HAP-1 (cell line): ENCODE data around the gene TRAF5.
"Not testable (repeated sequence)": the region's sequence is repeated elsewhere in the genome, so short reads cannot be mapped to it uniquely, and the experiment has no call there.

Experiments
- DNase-seq, 2 experiments: peaks; one replicate each; pipeline ENCODE4 v3.0.0-alpha.2; 2016 to 2020; ENCODE audit warnings: low spot score in 2 of 2
- H3K27me3 ChIP-seq: fragments of 250-450 bp; sonication (Bioruptor Pico); 2 replicates; pipeline ENCODE4 v1.5.1; 2020; ENCODE audit warnings: low read depth, mild to moderate bottlenecking, moderate library complexity
- H3K36me3 ChIP-seq: fragments of 250-450 bp; sonication (Bioruptor Pico); replicated peaks from 2 replicates; pipeline ENCODE4 v1.5.1; 2020; ENCODE audit warnings: mild to moderate bottlenecking
- H3K4me1 ChIP-seq: fragments of 250-450 bp; sonication (Bioruptor Pico); 2 replicates; pipeline ENCODE4 v1.5.1; 2020; ENCODE audit warnings: mild to moderate bottlenecking
- H3K4me3 ChIP-seq: fragments of 250-450 bp; sonication (Bioruptor Pico); 2 replicates; pipeline ENCODE4 v1.5.1; 2020; ENCODE audit warnings: mild to moderate bottlenecking, moderate library complexity
- H3K9me3 ChIP-seq: fragments of 250-450 bp; sonication (Bioruptor Pico); 2 replicates; pipeline ENCODE4 v1.5.1; 2020; ENCODE audit warnings: mild to moderate bottlenecking, moderate library complexity
- in situ Hi-C: fragments of 300-500 bp; cut with MboI; formaldehyde crosslinking; loops from 3 replicates; pipeline ENCODE4 v1.14.3; 2020; ENCODE audit warnings: low sequenced_read_pairs, inconsistent platforms, mixed read lengths

TRAF5 gene

GRCh38 chr1:211347077-211347844 is 20.6 kb downstream of the TRAF5 start:
- Histone ChIP-seq H3K27me3 (no peaks in the 10 kb centered on the region), H3K9me3 (no peaks in the 10 kb centered on the region), H3K4me3 (no peak overlapping the region), H3K36me3 (no peaks in the 10 kb centered on the region), H3K4me1 (no peaks in the 10 kb centered on the region)
- DNase-seq: no peak
- in situ Hi-C loops: no loop called here

DNA sequence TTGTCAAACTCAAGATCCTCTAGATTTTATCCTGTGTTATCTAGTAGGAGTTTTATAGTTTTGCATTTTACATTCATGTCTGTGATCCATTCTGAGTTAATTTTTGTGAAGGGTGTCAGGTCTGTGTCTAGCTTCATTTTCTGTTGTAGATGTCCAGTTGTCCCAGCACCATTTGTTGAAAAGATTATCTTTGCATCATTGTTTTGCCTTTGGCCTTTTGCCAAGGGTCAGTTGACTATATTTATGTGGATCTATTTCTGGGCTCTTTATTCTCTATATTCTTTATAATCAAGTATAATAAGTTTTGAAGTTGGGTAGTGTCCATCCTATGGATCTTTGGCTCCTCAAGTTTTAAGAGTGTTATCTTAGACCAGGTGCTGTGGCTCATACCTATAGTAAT is 21.9 kb downstream of the TRAF5 start:
- in situ Hi-C loops: no loop called here
- Histone ChIP-seq H3K36me3 (no peaks in the 10 kb centered on the region), H3K9me3 (no peaks in the 10 kb centered on the region), H3K4me3 (no peak overlapping the region), H3K4me1 (no peaks in the 10 kb centered on the region), H3K27me3 (no peaks in the 10 kb centered on the region)
- no peak for DNase-seq

DNA sequence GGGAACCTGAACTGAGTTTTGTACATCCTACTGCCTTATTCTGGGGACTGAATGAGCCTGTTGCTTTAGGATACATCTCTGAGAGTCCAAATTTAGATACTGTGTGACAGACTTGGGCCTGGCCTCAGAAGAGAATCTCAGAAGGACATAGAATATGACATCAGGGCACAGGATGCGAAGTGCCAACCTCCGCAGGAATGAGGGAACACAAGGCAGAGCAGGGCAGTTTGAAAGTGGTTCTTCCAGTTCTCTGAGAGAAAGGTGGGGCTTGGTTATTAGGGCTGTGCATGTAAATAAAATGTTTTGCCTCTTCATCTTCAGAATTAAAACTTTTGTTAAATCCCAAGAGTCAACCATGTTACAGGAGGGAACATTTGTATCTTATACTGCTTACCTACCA is 23.1 kb downstream of the TRAF5 start:
- no peak for DNase-seq
- in situ Hi-C loops: no loop called here
- Histone ChIP-seq H3K27me3 (no peaks in the 10 kb centered on the region), H3K36me3 (no peaks in the 10 kb centered on the region), H3K4me3 (no peak overlapping the region), H3K9me3 (no peaks in the 10 kb centered on the region), H3K4me1 (no peaks in the 10 kb centered on the region)

DNA sequence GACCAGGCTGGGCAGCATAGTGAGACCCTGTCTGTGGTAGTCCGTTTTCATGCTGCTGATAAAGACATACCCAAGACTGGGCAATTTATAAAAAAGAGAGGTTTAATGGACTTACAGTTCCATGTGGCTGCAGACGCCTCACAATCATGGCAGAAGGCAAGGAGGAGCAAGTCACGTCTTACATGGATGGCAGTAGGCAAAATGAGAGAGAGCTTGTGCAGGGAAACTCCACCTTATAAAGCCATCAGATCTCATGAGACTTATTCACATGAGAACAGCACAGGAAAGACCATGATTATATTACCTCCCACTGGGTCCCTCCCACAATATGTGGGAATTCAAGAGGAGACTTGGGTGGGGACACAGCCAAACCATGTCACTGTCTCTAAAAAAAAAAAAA is 25.4 kb downstream of the TRAF5 start:
- in situ Hi-C loops, H3K27me3 ChIP-seq, H3K36me3 ChIP-seq, H3K4me1 ChIP-seq, DNase-seq, H3K9me3 ChIP-seq, H3K4me3 ChIP-seq: not testable (repeated sequence)

- H3K4me3 ChIP-seq: no peak overlapping the region
- H3K4me1 ChIP-seq: peaks cover 2% of the 10 kb centered on the region; the same call in 1 of the 2 replicates
- H3K9me3 ChIP-seq: no peaks in the 10 kb centered on the region
- peaks cover 6% of the 10 kb centered on the region; the same call in 1 of the 2 replicates for H3K36me3 ChIP-seq
- H3K27me3 ChIP-seq: no peaks in the 10 kb centered on the region
- DNase-seq: no peak
- in situ Hi-C loops: no loop called here
These were observed 25.8 kb downstream of the TRAF5 start for GRCh38 chr1:211352465-211352864.

DNA sequence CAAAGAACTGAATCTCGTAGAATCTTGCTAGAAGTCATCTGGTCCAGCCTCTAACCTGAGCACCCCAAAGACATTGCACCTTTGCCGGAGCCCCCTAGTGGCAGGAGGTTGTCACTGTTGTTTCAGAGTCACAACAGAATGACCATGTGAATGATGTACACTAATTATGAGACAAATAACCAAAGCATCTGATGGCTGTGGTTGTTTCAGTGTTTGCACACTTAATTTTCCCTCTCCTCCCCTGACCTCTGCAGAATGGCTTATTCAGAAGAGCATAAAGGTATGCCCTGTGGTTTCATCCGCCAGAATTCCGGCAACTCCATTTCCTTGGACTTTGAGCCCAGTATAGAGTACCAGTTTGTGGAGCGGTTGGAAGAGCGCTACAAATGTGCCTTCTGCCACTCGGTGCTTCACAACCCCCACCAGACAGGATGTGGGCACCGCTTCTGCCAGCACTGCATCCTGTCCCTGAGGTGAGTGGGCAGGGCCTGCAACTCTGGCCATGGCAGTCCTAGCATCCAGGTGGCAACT is 26.4 kb downstream of the TRAF5 start:
- Histone ChIP-seq H3K36me3 (peaks cover 10% of the 10 kb centered on the region), H3K4me3 (no peak overlapping the region), H3K9me3 (no peaks in the 10 kb centered on the region), H3K27me3 (no peaks in the 10 kb centered on the region), H3K4me1 (peaks cover 2% of the 10 kb centered on the region; the same call in 1 of the 2 replicates)
- in situ Hi-C loops: no loop called here
- DNase-seq: peak; percentile 15 to 74

DNA sequence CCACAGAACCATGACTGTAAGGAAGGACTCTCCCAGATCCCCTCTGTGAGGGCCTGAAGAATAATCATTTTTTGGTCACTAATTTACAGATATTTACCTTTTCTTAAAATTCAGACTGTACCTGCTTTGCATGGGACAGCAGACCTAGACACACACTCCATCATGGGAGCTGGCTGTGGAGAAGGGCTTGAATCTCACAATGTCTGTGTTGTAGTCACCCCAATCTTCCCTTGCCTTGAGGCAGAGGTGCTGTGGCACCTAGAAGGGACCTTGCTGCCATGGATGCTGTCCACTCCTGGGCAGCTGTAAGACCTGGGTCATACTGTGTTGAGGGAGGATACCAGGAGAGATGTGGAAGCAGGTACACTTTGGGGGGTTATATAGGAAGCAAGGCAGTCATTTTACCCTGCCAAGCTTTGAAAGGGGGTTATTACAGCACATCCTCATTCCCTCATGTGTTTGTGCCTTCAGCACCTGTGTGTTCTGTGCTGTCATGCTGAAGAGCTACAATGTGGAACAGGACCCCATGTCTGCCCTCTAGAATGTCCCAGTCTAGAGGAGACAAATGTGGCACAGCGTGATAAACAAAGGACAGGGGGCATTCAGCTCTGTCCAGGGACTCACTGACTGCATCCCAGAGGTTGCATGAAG is 27.1 kb downstream of the TRAF5 start:
- Histone ChIP-seq H3K4me1 (peaks cover 2% of the 10 kb centered on the region; the same call in 1 of the 2 replicates), H3K4me3 (no peak overlapping the region), H3K9me3 (no peaks in the 10 kb centered on the region), H3K36me3 (peaks cover 10% of the 10 kb centered on the region), H3K27me3 (no peaks in the 10 kb centered on the region)
- in situ Hi-C loops: no loop called here
- DNase-seq: no peak

- Histone ChIP-seq H3K4me1 (peaks cover 2% of the 10 kb centered on the region), H3K27me3 (no peaks in the 10 kb centered on the region), H3K4me3 (no peak overlapping the region), H3K9me3 (no peaks in the 10 kb centered on the region), H3K36me3 (peaks cover 18% of the 10 kb centered on the region)
- in situ Hi-C loops: no loop called here
- DNase-seq: no peak
These were observed 29.2 kb downstream of the TRAF5 start for GRCh38 chr1:211355873-211356272.

DNA sequence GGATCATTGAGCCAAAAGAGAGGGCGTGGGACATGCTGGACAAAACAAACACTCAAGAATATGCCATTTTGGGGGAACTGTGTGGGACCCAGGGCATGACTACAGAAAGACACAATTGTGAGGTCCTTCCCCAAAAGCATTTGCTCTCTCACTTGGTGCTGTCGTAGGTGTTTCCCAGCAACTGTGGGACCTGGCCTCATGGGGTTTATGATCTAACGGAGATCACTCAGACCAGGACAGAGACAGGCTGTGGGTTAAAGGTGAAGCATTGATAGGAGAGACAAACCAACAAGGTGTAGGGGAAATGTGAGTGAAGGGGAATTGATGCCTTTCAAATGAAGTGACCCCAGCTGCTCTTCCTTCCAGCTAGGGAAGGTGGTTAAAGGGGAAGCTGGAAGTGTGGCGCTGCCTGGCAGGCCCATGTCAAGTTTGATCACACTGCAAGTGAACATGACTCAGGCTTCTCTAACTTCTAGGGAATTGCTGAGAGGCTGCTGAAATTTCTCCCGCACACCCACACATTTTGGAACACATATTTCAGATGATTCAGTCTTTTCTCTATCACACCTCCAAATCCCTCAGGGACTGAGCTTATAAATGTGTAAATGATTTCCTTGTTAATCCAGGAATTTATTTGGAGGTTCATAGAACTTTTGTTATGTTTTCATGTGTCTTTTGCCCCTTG is 30.2 kb downstream of the TRAF5 start:
- H3K27me3 ChIP-seq: no peaks in the 10 kb centered on the region
- H3K36me3 ChIP-seq: peaks cover 18% of the 10 kb centered on the region
- H3K4me3 ChIP-seq: no peak overlapping the region
- in situ Hi-C loops: no loop called here
- H3K9me3 ChIP-seq: no peaks in the 10 kb centered on the region
- DNase-seq: peak in 1 of 2 experiments; percentile 5
- H3K4me1 ChIP-seq: peaks cover 2% of the 10 kb centered on the region

- DNase-seq: no peak
- Histone ChIP-seq H3K4me3 (no peak overlapping the region), H3K4me1 (peaks cover 2% of the 10 kb centered on the region), H3K9me3 (no peaks in the 10 kb centered on the region), H3K36me3 (peaks cover 18% of the 10 kb centered on the region), H3K27me3 (no peaks in the 10 kb centered on the region)
- in situ Hi-C loops: no loop called here
These were observed 32.1 kb downstream of the TRAF5 start for GRCh38 chr1:211358685-211359084.

DNA sequence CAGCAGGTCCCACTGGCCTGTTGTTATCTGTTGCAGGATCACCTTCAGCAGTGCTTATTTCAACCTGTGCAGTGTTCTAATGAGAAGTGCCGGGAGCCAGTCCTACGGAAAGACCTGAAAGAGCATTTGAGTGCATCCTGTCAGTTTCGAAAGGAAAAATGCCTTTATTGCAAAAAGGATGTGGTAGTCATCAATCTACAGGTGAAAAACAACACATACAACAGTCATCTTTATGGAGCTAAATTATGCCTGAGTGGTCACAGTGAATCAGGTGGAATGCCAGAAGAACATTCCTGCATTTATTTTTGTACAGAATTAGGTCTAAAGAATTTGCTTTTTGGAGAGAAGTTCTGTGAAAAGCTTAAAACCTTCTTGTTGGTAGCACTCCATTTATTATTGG is 33.2 kb downstream of the TRAF5 start:
- in situ Hi-C loops: no loop called here
- no peaks in the 10 kb centered on the region for H3K27me3 ChIP-seq
- no peak for DNase-seq
- no peaks in the 10 kb centered on the region for H3K9me3 ChIP-seq
- no peak overlapping the region for H3K4me3 ChIP-seq
- peaks cover 2% of the 10 kb centered on the region for H3K4me1 ChIP-seq
- peaks cover 18% of the 10 kb centered on the region for H3K36me3 ChIP-seq

- in situ Hi-C loops: no loop called here
- no peaks in the 10 kb centered on the region for H3K9me3 ChIP-seq
- no peaks in the 10 kb centered on the region for H3K27me3 ChIP-seq
- peaks cover 2% of the 10 kb centered on the region for H3K4me1 ChIP-seq
- no peak overlapping the region for H3K4me3 ChIP-seq
- H3K36me3 ChIP-seq: peaks cover 20% of the 10 kb centered on the region
- DNase-seq: no peak
These were observed 34.6 kb downstream of the TRAF5 start for GRCh38 chr1:211361202-211361601.

DNA sequence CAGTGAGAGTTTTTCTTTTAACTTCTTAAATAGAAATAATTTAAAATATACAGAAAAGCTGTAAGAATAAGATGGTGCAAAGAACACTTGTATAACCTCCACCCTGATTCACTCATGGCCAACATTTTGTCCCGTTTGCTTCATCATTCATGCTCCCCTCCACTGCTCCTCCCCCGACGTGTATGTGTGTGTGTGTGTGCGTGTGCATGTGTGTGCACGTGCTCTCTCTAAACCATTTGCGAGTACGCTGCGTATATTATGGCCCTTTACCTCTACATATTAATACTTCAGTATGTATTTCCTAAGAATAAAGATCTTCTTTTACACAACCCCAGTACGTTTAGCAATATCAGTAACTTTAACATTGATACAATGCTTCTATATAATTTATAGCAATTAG is 43.0 kb downstream of the TRAF5 start:
- H3K4me1 ChIP-seq: no peaks in the 10 kb centered on the region
- in situ Hi-C loops: no loop called here
- peaks cover 7% of the 10 kb centered on the region for H3K36me3 ChIP-seq
- H3K4me3 ChIP-seq: no peak overlapping the region
- DNase-seq: no peak
- no peaks in the 10 kb centered on the region for H3K27me3 ChIP-seq
- no peaks in the 10 kb centered on the region for H3K9me3 ChIP-seq

- H3K4me3 ChIP-seq: no peak overlapping the region
- DNase-seq: no peak
- no peaks in the 10 kb centered on the region for H3K27me3 ChIP-seq
- in situ Hi-C loops: no loop called here
- no peaks in the 10 kb centered on the region for H3K9me3 ChIP-seq
- H3K4me1 ChIP-seq: no peaks in the 10 kb centered on the region
- peaks cover 4% of the 10 kb centered on the region; the same call in 1 of the 2 replicates for H3K36me3 ChIP-seq
These were observed 44.0 kb downstream of the TRAF5 start for GRCh38 chr1:211370669-211371068.
